ENCODE data around the gene LACTBL1. TPM values are rescaled to one million over a fixed set of nuclear protein-coding genes. Genes with fewer than 3 reads are reported as not detected.
"Not testable (repeated sequence)": the region's sequence is repeated elsewhere in the genome, so short reads cannot be mapped to it uniquely, and the experiment has no call there.

LACTBL1 gene
- total RNA-seq, 2 experiments from 2014 or later = not detected

- Mint-ChIP-seq H3K4me1 (ENCODE audit: low read depth) (no peaks in the 10 kb centered on the region), H3K27ac (no peak overlapping the region), H3K27me3 (peaks cover 12% of the 10 kb centered on the region), H3K36me3 (ENCODE audit: low read depth) (no peaks in the 10 kb centered on the region), H3K9me3 (no peaks in the 10 kb centered on the region), H3K4me3 (no peak overlapping the region)
- TF ChIP-seq CTCF (IDR thresholded peaks at IDR 0.05) = no peak
- ChIA-PET POLR2A (no interaction called here), CTCF (no interaction called here)
- intact Hi-C loops (cut with micrococcal nuclease) = no loop called here
- ATAC-seq (no peak), DNase-seq (no peak)
Observed at GRCh38 chr1:23007106-23007505, 34.4 kb upstream of the LACTBL1 start.

GRCh38 chr1:23004769-23005168 lies 32.1 kb upstream of the LACTBL1 start:
- H3K9me3 Mint-ChIP-seq; POLR2A ChIA-PET; CTCF ChIA-PET; DNase-seq; H3K4me3 Mint-ChIP-seq; H3K4me1 Mint-ChIP-seq (ENCODE audit: low read depth); H3K36me3 Mint-ChIP-seq (ENCODE audit: low read depth); intact Hi-C loops (cut with micrococcal nuclease); H3K27ac Mint-ChIP-seq; ATAC-seq: not testable (repeated sequence)
- H3K27me3 Mint-ChIP-seq = peaks cover 12% of the 10 kb centered on the region

- Mint-ChIP-seq H3K27me3 (peaks cover 12% of the 10 kb centered on the region), H3K36me3 (ENCODE audit: low read depth) (no peaks in the 10 kb centered on the region), H3K4me1 (ENCODE audit: low read depth) (no peaks in the 10 kb centered on the region), H3K27ac (no peak overlapping the region), H3K4me3 (no peak overlapping the region), H3K9me3 (no peaks in the 10 kb centered on the region)
- ATAC-seq (no peak), DNase-seq (no peak)
- ChIA-PET POLR2A (no interaction called here), CTCF (no interaction called here)
- TF ChIP-seq CTCF (IDR thresholded peaks at IDR 0.05) = no peak
- intact Hi-C loops (cut with micrococcal nuclease) = no loop called here
Observed at GRCh38 chr1:23004112-23004511, 31.4 kb upstream of the LACTBL1 start.

- H3K4me3 Mint-ChIP-seq; H3K27me3 Mint-ChIP-seq; ATAC-seq; H3K9me3 Mint-ChIP-seq; H3K36me3 Mint-ChIP-seq (ENCODE audit: low read depth); intact Hi-C loops (cut with micrococcal nuclease); H3K27ac Mint-ChIP-seq; CTCF ChIA-PET; DNase-seq; H3K4me1 Mint-ChIP-seq (ENCODE audit: low read depth): not testable (repeated sequence)
- POLR2A ChIA-PET = interaction anchor here (1.2 kb wide), 1 partner anchor 10 kb away, joined by 3 read pairs; no protein-coding TSS in a partner anchor
Observed at GRCh38 chr1:23002218-23002617, 29.6 kb upstream of the LACTBL1 start.

- H3K9me3 Mint-ChIP-seq; CTCF ChIA-PET; intact Hi-C loops (cut with micrococcal nuclease); H3K27me3 Mint-ChIP-seq; H3K4me3 Mint-ChIP-seq; H3K27ac Mint-ChIP-seq; POLR2A ChIA-PET; DNase-seq; ATAC-seq; H3K36me3 Mint-ChIP-seq (ENCODE audit: low read depth); H3K4me1 Mint-ChIP-seq (ENCODE audit: low read depth): not testable (repeated sequence)
Observed at GRCh38 chr1:23000133-23000532, 27.5 kb upstream of the LACTBL1 start.

GRCh38 chr1:22997528-22997927 lies 24.9 kb upstream of the LACTBL1 start:
- intact Hi-C loops (cut with micrococcal nuclease); H3K9me3 Mint-ChIP-seq; ATAC-seq; H3K4me3 Mint-ChIP-seq; CTCF ChIA-PET; DNase-seq; POLR2A ChIA-PET; H3K4me1 Mint-ChIP-seq (ENCODE audit: low read depth); H3K27ac Mint-ChIP-seq; H3K36me3 Mint-ChIP-seq (ENCODE audit: low read depth); H3K27me3 Mint-ChIP-seq: not testable (repeated sequence)

GRCh38 chr1:22995774-22996173 lies 23.1 kb upstream of the LACTBL1 start:
- no peak overlapping the region for H3K4me3 Mint-ChIP-seq
- H3K27ac Mint-ChIP-seq = no peak overlapping the region
- ATAC-seq = no peak
- peaks cover 3% of the 10 kb centered on the region for H3K36me3 Mint-ChIP-seq (ENCODE audit: low read depth)
- H3K27me3 Mint-ChIP-seq = no peaks in the 10 kb centered on the region
- peaks cover 6% of the 10 kb centered on the region for H3K9me3 Mint-ChIP-seq
- CTCF ChIA-PET = no interaction called here
- POLR2A ChIA-PET = no interaction called here
- no peak for DNase-seq
- no peaks in the 10 kb centered on the region for H3K4me1 Mint-ChIP-seq (ENCODE audit: low read depth)
- TF ChIP-seq CTCF (IDR thresholded peaks at IDR 0.05) = no peak
- intact Hi-C loops (cut with micrococcal nuclease) = no loop called here

- intact Hi-C loops (cut with micrococcal nuclease); H3K36me3 Mint-ChIP-seq (ENCODE audit: low read depth): not testable (repeated sequence)
- CTCF ChIA-PET = interaction anchor here (0.6 kb wide), 1 partner anchor 24 kb away, joined by 3 read pairs; no protein-coding TSS in a partner anchor
Observed at GRCh38 chr1:22993220-22993795, 20.6 kb upstream of the LACTBL1 start.

GRCh38 chr1:22992384-22992783 lies 19.7 kb upstream of the LACTBL1 start:
- POLR2A ChIA-PET; CTCF ChIA-PET; H3K4me3 Mint-ChIP-seq; H3K27ac Mint-ChIP-seq; H3K4me1 Mint-ChIP-seq (ENCODE audit: low read depth); intact Hi-C loops (cut with micrococcal nuclease); H3K27me3 Mint-ChIP-seq; H3K36me3 Mint-ChIP-seq (ENCODE audit: low read depth); ATAC-seq; DNase-seq; H3K9me3 Mint-ChIP-seq: not testable (repeated sequence)

More at GRCh38 chr1:22993220-22993795, 20.6 kb upstream of the LACTBL1 start:
- H3K27me3 Mint-ChIP-seq; ATAC-seq; DNase-seq; H3K4me3 Mint-ChIP-seq; H3K9me3 Mint-ChIP-seq; H3K4me1 Mint-ChIP-seq (ENCODE audit: low read depth); H3K27ac Mint-ChIP-seq; POLR2A ChIA-PET: not testable (repeated sequence)

All from activated CD8-positive, alpha-beta T cell treated with anti-CD3 and anti-CD28 coated beads for 36 hours (primary cell).